Smooth muscle cell of the brain vasculature (primary cell): ENCODE results near the gene TRMT2A.

Source experiments
- DNase-seq: peaks from one replicate; pipeline ENCODE4 v3.0.0-alpha.2; 2012; ENCODE audit warnings: low read depth, low spot score

The TRMT2A gene

DNA sequence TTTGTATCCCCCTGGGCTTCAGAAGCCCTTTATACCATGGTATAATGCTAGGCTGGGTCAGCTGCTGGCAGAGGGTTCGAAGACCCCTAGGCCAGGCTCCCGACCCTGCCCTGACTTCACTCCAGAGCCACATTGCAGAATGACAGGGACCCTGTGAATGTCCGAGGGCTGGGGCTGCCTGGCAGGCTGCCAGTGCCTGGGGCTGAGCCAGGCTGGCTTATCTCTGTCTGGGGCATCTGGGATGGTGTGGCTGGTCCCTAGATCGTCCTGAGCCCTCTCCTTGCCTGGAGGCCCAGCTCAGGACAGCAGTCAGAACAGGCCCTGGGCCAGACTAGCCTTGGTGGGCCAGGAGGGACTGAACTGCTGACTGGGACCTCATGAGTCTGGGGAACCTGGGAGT is 18.2 kb upstream of the TRMT2A start:
- DNase-seq: no peak

DNA sequence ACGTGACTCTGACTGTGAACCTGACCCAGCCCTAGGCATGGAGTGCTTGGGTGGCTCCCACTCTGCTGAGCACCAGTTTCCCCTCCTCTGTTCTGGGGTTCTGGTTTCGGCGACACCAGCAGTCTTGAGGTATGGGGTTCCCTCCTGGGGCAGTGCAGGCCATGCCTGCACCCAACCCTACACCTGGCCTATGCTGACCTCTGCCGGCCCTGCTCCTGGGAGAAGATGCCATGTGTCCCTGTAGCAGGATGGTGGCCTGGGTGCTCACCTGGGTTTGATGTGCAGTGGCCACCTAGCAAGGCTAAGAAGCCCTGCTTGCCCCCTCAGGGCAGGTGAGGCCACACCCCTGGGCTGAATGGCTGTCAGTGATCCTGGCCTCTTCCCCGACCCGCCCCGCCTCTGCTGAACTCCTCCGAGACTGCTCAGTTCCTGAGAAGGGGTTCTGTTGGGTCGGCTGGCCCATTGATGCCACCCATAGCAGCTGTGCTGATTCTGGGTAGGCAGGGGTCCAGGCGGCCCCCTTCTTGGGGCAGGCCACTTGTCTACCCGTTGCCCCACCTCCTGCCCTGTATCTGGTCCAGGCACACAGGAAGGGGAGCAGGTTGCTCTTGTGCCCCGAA is 17.0 kb upstream of the TRMT2A start:
- DNase-seq: no peak

DNA sequence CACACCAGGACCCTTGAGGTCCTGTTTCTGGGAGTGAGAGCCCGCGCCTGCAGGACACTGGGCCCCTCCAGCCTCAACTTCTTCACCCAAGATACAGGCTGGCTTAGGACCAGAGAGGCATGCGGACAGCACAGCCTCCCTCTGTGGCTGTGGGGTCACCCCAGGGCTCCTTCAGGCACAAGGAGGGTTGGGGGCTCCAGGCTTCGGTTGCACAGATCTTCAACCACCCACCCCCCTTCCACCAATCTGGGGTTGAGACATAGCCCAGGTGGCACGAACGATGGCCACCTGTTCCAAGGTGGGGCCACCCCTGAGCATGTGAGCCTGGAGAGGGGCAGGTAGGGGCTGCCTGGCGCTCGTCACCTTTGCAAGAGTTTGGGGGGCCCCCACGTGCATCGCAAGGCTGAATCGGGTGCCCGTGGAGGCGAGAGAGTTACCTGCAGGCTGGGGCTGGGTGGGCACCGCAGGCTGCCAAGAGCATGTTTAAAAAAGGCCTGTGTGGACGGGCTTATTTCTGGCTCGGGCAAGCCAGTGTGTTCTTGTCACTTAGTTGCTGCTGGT is 15.7 kb upstream of the TRMT2A start:
- DNase-seq: no peak

DNA sequence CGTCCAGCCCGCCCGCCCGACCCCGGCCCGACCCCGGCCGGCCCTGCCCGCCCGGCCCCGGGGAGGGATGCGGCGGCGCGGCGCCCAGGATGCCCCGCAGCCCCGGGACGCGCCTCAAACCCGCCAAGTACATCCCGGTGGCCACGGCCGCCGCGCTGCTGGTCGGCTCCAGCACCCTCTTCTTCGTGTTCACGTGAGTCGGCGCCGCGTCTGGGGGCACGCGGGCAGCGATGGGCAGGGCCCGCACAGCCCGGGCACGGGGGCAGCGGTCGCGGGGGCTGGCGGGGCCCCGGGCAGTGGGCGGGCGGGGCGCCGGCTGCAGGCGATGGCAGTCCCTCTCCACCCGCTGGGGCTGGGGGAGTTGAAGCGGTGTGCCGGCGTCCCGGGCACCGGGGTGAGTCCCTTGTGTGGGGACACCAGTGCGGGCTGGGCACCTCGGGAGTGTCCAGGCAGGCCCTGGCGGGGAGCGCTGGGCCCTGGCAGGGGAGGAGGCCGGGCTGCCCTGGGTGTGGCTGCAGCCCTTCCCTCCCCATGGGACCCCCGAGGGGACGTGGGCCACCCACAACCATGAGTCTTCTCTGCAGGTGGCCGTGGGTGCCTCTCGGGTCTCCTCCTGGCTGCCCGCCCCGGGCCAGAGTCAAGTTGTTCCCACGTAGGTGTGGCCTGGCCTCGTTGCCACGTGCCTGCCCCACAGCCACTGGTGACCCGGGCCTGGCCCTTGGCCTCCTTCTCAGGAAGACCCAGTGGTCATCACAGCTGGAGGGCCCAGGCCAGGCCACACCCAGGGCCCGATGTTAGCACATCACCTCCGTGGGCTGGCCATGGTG is 15.0 kb upstream of the TRMT2A start:
- DNase-seq: no peak

DNA sequence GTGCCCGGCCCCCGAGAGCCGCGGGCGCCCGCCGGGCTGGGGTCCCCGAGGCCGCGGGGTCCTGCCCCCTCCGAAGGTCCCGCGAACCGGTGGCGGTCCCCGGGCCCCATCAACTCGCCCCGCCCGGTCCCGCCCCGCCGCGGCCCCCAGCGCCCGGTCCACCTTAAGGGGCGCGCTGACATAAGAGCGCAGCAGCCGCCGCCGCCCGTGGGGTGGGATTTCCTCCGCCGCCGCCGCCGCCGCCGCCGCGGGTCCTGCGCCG is 14.5 kb upstream of the TRMT2A start, which contains the start of gene ZDHHC8:
ZDHHC8 (plus strand) TSS at position 208 of the 262 bp plus-strand sequence. CDS start 144 bp downstream, outside the sequence.
- no peak for DNase-seq

DNA sequence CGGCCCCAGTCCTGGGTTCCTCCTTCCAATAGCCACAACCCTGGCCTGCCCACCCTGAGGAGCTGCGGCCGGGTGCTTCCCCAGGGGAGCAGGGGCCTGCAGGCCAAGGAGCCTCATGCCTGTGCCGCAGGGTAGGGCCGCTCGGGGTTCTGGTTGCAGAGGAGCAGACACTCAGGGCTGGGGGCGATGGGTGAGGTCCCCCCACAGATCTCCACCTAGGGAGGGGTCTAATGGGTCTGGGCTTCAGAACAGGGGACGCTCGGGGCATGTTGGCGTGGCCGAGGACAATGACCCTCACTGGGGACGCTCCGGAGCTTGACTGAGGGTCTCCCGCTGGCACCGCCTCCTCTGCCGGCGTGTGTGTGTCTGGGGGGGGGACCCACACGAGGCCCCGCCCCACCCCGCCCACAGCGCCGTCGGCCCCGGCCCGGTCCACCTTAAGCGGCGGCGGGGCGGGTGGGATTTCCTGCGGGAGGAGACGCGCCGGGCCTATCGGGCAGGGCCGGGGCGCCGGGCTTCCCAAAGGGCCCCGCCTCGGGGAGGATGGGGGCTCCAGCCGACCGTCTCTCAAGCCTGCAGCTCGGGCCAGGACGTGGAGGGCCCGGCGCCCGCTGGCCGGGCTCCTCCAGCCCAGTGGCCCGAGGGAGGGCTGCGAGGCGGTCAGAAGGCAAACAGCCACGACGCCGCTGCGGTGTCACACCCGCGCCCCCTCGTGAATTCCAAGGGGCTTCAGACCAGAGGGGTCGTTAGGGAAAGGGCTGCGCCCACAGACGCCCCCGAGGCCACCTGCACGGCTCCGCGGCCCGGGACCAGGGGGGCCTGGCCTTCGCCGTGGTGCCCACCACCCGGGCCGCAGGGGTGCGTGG is 13.9 kb upstream of the TRMT2A start:
- DNase-seq: peak; percentile 43

DNA sequence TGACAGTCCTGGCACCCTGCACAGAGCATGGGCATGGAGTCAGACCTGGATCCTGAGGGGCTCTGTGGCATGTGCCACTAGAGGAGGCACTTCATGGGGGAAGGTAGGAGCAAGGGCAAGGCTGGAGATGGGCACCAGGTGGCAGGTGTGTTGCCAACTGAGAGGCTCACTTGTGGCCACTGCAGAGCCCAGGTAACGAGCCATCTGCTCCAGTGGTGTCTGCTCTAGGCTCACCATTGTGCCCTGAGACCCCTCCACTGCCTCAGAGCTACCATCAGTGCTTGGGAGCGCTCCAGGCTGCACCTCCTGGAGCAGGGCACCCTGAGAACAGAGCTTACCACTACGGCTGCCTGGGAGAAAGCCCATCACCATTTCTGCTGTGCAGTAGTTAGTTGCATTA is 13.3 kb upstream of the TRMT2A start:
- DNase-seq: no peak

DNA sequence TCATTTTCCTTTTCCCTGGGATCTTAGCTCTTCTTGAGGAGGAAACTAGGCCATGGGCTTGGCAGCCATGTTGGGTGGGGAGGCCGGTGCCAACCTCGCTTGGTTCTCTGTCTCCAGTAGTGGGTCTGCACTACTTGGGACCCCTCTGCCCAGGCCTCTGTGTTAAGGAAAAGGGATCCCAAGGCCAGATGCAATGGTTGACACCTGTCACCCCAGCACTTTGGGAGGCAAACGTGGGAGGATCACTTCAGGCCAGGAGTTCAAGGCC is 12.7 kb upstream of the TRMT2A start:
- no peak for DNase-seq

DNA sequence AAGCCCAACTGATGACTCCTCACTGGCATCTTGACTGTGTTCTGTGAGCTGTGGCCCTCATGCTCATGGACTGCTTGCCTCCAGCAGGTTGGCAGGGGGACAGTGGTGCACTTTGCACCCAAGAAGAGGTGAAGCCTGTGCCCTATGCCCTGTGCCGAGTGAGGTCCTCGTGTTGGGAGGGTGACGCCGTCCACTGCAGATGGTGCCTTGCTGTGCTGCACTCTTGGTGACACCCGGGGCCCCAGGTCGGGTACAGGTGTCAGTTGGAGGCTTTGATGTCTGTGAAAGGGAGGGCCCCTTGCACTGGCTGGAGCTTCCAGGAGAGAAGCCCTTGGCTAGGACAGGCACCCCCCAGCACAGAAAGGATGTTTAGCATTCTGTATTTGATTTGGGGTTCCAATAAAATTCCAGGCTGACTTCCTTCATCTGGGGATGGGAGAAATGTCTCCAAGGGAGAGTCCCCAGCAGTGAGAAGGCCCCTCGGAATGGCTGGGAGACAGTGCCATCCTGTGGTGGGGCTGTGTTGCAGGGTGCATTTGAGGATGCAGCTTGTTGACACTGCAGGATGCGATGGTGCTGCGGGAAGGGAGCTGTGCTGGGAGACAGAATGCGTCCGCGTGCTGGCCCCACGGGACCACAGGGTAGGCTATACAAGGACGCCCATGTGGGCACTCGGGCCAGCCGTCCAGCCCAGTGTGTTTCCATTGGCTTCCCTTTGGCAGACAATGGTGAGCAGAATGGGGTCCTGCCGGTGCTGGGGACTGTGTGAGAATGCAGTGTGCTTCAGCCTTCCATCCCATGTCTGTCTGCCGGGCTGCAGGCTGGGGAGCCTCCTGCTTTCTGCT is 12.1 kb upstream of the TRMT2A start:
- DNase-seq: no peak

DNA sequence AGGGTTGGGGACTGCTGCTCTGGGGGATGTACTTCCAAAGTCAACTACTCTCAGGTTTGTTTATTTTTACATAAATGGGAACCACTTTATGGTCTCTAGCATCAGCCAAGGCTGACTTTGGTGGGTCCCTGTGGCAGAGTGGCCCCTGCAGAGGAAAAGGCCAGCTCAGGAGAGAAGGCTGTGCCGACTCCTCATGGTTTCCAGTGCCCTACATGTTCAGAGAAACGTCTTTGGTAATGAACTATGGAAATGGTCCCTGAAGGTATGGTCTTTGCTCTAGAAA is 11.5 kb upstream of the TRMT2A start:
- DNase-seq: no peak

DNA sequence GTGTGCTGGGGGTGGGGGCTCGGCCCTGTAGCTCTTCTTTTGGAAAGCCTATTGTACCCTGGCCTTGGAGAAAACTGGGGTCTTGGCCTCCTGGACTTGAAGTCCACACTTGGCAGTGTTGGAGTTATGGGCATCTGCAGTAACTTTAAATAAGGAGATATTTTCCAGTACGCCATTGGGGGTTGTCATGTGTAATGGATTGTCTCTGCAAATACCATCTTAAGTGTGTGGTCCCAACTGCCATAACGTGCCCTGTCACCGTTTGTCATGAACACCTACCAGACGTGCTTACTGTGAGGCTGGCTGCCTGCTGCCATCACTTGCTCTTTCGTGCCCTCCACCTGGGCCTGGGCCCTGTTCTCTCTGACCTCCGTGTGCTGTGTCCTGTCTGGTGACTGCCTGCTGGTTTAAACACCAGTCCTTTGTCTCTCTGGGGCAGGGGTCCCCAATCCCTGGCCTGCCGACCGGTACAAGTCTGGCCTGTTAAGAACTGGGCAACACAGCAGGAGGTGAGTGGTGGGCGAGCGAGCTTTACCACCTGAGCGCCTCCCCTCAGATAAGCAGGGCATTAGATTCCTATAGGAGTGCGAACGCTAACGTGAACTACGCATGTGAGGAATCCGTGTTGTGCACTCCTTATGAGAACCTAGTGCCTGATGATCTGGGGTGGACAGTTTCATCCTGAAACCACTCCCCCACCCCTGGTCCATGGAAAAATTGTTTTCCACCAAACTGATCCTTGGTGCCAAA is 11.0 kb upstream of the TRMT2A start:
- no peak for DNase-seq

DNA sequence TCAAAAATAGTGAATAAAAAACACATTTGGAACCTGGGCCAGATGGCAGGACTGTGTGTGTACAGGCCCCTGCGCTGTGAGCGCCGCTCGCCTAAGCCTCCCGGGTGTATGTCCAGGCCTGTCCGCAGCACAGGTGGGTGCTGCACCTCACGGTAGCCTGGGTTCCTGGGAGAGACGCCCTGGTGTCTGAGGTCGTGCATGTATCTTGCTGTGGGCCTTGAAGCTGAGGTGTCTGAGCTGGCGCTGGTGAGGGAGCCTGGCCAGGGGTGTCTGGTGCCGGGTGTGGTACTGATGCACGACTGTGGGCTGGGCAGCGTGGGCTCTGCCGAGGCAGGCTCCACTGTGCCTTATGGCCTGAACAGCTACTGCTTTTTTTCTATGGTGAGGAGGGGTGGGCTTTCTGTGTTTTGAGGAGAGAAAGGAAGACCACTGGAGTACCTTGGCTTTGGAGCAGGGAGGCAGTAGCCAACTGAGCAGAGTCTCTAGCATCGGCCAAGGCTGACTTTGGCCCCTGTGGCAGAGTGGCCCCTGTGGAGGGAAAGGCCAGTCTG is 10.4 kb upstream of the TRMT2A start:
- no peak for DNase-seq

DNA sequence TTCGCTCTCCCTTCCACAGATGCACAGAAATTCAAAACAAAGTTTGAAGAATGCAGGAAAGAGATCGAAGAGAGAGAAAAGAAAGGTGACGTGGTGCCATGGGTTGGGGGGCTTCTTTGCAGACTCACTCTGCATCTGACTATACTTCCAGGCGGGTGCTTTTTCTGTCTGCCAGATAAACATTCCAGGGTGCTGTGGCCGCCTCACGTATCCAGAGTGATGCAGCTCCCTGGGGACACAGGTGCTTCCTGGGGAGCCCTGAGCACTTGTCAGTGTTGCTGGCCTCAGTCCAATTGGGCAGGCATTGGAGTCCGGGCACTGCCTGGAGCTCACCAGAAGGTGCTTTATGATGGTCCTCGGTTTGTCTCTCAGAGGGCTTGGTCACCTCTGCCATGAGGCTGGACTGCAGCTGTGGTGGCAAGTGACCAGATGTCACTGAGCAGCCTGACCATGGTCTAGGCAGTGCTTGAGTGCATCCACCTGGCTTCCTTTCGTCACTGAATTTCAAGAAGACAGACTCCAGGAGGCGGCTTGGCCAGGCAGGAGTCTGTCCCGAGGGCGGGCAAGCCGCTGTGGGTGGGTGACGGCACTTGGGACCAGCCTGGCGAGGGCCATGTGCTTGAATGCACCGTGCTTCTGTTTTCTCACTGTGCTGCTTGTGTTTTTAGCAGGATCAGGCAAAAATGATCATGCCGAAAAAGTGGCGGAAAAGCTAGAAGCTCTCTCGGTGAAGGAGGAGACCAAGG is 9.4 kb upstream of the TRMT2A start:
- no peak for DNase-seq

DNA sequence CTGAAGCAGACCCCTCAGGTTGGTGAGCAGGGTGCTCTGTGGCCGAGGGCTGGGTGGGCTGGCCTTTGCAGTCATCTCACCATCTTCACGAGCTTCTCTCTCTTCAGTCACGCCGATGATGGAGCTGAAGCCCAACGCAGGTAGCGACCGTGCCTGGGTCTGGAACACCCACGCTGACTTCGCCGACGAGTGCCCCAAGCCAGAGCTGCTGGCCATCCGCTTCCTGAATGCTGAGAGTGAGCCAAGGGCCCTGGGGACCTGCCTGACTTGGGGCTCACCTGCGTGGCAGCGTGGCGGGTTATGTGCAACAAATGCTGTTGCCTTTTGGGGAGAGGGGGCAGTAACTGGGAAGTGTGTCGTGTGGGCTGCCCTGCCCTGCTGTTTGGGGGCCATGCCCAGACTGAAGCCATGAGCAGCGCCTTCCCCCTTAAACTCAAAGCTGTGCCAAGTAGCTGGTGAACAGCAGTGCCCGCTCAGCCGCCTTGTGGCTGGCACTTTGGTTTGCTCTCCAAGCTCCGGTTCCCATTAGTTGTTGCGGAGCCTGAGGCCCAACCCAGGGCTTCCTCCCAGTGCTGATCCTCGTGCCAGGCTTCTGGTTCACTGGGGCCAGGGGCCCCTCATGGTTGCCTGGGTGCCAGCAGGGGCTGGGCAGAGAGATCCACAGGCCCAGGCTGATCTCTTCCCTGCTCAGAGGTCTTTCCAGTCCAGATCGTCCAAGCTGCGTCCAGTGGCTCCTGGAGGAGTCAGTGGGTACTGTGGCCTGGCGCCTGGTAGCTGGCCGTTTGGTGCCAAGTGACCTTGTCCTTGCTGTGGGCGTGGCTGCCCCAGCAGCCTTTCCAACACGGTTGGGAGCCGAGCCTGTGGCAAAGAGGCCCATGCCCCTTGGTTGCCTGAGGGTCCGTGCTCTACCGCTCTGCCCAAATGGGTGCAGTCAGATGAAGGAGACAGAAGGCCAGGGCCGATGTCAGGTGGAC is 8.5 kb upstream of the TRMT2A start:
- no peak for DNase-seq

DNA sequence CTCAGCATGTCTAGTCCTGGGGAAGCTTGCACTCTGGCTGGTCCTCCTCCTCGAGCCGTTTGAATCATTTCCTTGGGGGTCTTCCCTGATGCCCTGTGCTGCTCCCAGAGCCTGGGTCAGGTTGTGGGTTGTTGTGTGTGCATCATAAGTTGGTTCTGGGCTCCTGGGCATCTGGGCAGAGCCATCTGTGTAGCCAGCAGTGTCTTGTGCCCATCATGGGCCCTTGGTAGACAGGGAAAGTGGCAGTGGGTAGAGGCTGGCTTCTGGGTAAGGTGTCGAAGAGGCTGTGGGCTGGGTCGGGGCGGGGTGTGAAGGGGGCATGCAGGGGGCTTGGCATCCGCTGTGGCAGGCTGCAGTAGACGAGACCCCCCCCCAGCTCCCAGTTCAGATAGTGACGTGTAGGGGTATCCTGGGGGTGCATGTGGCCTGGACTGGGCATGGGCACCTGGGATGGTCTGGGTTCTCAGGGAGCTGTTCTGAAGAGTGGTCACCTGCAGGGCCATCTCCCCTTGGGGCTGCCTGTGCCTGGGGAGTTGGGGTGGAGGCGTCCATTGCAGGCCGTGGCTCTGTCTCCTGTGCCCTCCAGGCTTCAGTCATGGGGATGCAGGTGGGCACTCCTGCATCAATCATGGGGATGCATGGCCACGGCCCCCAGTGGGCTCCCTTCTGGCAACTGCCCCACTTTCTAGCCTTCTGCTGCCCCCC is 7.2 kb upstream of the TRMT2A start:
- DNase-seq: no peak

DNA sequence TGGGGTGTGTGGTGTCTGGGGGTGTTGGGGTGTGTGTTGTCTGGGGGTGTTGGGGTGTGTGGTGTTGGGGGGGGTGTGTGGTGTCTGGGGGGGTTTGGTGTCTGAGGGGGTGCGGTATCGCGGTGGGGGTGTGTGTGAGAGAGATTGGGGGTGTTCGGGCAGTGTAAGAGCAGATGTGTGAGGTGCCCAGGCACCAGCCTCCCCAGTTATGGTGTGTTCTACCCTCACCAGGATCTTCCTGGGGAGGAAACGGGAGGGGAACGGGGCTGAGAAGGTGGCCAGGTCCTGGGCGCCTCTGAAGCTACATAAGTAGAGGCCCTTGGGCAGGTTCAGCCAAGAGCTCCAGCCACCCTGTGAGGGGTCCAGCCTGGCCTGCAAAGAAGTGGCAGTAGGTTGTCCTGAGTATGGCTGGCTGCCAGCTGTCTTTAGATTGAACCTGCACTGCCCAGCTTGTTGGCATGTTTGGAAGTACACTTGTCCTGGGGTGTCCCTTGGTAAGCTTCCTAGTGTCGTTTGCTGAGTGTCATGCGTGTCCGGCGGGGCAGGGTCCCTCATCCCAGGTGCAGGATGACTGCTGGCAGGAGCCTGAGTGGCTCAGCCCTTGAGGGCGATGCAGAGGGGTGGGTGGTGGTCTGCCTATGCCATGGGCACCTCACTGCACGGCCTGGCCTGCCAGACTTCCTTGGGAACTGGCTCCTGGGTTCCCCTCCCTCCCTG is 6.5 kb upstream of the TRMT2A start:
- DNase-seq: no peak

DNA sequence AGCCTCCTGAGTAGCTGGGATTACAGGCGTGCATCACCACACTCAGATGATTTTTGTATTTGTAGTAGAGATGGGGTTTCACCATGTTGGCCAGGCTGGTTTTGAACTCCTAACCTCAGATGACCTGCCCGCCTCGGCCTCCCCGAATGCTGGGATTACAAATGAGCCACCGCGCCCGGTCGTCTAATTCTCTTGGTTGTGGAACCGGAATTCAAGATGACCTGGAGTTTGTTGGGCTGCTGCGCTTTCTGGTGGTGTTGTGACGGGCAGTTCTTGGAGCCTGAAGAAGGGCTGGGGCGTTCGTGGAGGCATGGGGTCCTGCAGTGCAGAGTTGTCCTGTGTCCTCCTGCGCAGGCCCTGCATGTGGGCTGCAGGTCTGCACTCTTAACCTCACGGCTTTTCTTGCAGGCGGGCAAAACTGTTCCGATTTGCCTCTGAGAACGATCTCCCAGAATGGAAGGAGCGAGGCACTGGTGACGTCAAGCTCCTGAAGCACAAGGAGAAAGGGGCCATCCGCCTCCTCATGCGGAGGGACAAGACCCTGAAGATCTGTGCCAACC is 4.9 kb upstream of the TRMT2A start:
- DNase-seq: no peak
